GM12873 (cell line): ENCODE measurements around the gene HOXC9.
A peak's percentile ranks its signal among the peaks of the same experiment; 100 is the strongest.

Experiments used
- CTCF ChIP-seq: IDR thresholded peaks from 2 replicates; pipeline ENCODE4 v1.5.1; 2012; ENCODE audit warnings: low read depth, mild to moderate bottlenecking, moderate library complexity, low read length, control low read depth; ENCODE audit not compliant: insufficient read depth; ENCODE audit errors: missing control alignments

HOXC9 gene

DNA sequence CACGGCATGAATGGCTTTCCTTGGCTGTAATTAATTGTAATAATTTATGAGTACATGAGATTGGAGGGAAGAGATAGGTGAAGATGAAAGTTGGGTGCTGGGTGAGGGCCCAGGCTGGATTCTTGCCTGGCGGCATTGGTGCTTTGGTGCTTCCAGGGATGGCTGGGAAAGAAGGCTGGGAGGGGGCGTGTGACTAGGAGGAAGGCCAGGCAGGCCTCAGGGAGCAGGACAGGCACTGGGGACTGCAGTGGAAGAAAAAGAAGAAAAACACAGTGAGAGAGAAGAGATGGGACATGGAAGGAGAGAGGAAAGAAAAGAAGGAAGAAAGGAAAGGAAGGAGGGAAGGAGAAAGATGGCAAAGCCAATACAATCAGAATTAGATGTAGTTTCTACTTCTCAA lies 3.7 kb downstream of the HOXC9 start:
- TF ChIP-seq CTCF, result no peak

DNA sequence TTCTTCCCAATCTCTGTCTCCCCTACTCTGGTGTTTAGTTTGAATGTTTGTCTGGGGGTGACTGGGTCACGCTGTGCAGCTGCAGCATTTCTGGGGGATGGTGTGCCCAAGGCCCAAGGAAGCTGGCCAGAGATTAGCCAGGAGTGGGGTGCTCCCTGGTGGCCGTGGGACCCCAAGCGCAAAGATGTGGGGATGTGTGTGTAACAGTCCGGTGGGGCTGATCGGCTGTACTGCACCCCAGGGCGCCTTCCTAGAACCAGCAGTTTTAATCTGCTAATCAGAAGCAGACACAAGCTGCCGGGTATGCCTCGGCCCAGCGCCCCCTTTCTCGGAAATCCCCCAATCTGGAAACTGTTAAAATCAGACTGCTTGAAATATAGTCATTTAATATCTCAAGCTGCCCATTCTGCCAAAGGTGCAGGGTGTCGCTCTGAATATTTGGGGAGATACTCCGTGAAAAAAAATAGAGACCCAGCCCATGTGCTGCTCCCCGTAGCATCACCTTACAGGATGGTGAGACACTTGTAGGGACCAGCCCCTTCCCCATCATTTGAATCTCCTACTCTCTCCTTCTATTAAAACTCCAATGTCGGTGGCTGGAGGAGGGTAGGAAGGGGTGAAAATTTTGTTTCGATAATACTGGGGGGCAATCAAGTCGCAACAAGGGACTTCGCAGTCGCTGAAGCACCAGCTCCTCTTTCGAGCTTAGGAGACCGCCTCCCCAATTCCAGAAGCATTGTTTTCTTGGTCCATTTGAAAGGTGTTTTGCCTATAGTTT lies 4.3 kb downstream of the HOXC9 start:
- peak; percentile 30 for TF ChIP-seq CTCF

DNA sequence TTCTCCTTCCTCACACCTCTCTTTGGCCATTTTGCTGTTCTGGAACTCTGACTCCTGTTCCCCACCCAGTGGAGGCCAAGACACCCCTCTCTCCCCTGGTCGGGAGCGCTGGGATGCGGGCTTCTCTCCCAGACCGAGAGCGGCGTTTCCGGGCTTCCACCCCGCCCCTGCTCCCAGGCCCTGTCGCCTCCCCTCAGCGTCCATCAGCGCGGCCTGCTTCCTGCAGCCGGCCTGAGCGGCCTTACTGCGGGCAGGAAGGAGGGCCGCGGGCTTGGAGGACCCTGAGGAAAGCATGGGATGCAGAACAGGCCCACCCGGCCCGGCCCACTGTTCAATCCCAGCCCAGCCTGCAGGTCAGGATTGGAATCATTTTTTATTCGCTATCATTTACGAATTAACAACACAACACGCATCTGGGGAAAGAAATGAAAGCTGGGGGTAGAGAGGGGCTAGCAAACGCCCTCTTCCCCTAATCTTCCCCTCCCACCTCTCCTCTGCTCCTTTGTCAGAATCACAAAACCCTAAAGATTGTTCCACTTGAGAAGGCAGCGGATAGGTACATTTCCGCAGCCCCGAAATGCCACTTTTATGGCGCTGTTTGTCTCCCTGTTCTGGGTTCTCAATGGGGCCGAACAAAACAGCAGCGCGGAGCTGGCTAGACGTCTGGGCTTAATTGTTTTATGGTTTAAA lies 5.0 kb downstream of the HOXC9 start:
- no peak for TF ChIP-seq CTCF

DNA sequence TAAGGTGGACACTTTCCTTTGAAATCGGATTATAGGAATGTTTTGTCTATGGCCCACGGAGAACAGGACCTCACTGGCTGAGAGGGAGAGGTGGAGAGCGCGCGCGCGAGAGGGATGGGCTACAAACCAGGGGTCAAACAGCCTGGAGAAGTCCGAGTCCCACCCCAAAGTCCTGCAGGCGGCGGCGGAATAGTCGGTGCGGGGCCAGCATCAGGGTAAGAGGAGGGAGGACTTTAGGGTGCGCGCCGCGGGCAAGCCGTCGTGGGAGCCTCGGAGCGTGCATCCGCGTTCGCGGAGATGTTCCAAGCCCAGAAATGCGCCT lies 5.5 kb downstream of the HOXC9 start:
- TF ChIP-seq CTCF, result no peak

GRCh38 chr12:54005853-54006558 lies 6.0 kb downstream of the HOXC9 start:
- peak; percentile 84 for TF ChIP-seq CTCF

- no peak for TF ChIP-seq CTCF
These were observed 6.7 kb downstream of the HOXC9 start for GRCh38 chr12:54006559-54007220.

DNA sequence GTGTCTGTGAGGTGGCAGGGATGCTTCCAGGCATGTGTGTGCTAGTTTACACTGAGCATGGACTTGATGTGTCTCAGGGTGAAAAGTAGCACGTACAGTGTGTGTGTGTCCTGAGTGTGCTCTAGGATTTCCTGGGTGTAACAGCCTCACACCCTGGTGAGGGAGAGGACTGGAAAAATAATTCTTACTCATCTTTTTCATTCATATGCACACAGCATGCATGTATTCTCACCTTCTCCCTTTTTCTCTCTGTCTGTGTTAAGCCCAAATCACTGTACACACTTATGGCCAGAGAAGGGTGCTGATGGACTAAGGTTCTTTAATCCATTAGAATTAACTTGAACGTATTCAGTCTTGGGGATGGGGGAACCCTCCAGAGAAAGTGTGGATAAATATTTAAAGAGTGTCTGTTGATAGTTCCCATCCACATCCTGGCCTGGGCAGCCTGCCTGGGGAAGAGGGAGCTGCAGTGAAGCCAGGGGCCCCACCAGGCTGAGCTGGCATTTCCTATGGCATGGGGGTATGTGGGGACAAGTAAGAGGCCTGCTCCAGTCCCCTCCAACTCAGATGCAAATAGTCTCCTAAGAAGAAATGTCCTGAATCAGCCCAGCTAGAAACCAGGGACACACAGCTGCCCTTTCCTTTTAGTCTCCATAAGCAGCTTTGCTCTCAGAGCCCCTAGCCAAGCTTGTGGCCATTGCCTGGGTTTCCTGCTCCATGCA lies 7.7 kb downstream of the HOXC9 start:
- no peak for TF ChIP-seq CTCF
